ENCODE results near the gene AGGF1.
"Not testable (repeated sequence)": the region's sequence is repeated elsewhere in the genome, so short reads cannot be mapped to it uniquely, and the experiment has no call there.

AGGF1 gene, protein sequence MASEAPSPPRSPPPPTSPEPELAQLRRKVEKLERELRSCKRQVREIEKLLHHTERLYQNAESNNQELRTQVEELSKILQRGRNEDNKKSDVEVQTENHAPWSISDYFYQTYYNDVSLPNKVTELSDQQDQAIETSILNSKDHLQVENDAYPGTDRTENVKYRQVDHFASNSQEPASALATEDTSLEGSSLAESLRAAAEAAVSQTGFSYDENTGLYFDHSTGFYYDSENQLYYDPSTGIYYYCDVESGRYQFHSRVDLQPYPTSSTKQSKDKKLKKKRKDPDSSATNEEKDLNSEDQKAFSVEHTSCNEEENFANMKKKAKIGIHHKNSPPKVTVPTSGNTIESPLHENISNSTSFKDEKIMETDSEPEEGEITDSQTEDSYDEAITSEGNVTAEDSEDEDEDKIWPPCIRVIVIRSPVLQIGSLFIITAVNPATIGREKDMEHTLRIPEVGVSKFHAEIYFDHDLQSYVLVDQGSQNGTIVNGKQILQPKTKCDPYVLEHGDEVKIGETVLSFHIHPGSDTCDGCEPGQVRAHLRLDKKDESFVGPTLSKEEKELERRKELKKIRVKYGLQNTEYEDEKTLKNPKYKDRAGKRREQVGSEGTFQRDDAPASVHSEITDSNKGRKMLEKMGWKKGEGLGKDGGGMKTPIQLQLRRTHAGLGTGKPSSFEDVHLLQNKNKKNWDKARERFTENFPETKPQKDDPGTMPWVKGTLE

DNA sequence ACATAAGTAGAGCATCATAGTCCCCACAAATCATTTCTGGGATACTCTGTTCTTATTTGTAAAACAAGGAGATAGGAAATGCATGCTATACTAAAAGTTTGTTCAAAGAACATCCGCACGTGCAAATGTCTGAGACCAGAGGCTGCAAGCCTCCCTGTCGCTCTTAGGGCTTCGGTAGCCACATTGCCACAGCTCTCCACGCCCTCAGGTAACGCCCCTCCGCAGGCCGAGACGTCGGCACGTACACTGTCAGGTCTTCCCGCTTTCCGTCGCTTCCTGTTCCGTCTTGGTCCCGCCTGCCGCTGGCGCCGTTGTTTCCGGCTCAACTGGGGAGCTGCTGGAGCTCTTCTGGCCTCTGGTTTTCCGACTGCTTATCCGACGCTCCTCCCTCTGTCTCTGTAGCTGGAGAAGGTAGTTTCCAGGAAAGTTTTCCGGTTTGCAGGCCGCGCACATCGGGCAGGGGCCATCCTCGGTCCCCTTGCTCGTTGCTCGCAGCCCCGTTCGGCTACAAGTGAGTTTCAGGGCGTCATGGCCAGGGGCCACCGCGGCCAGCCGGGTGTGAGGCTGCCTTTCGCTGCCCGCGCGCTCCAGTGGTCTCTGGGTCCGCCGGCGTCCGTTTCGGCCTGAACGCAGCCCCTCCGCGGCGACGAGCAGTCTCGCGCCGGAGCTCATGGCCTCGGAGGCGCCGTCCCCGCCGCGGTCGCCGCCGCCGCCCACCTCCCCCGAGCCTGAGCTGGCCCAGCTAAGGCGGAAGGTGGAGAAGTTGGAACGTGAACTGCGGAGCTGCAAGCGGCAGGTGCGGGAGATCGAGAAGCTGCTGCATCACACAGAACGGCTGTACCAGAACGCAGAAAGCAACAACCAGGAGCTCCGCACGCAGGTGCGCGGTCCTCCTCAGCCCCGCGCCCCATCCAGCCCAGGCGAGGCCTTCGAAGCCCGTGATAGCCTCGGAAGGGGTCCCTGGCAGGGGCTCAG lies at the start of gene AGGF1:
Gene AGGF1, plus strand, starts transcription at position 308 of the 975 bp plus-strand sequence. Its CDS starts 363 bp downstream, at position 671.
- peak; percentile 98 for DNase-seq

DNA sequence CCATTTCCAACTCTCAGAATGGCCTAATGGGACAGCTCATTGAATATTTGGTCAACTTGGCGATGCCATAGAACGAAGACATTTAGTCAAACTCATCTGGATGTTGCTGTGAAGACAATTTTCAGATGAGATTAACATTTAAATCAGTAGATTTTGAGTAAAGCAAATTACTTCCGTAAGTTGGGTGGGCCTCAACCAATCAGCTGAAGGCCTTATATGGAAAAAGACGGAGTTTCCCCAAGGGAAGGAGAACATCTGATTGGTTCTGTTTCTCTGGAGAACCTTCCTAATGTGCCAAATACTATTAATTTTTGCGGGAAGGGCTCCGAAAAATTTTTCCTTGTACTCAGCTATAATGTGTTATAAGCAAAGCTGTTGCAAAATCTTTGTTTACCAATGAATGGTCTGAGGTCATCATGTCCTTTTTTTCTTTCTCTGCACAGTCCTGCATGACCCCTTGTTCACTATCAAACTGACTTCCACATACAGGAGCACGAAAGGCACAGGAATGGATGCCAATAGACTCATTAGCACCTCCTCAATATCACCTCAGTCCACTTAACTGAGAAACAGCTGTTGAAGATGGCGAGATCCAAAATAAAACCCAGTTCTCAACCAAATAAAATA lies 49.6 kb upstream of the AGGF1 start:
- DNase-seq: no peak

GRCh38 chr5:76982450-76982849 lies 47.8 kb upstream of the AGGF1 start:
- DNase-seq: no peak

GRCh38 chr5:76983468-76983867 lies 46.7 kb upstream of the AGGF1 start:
- DNase-seq: no peak

DNA sequence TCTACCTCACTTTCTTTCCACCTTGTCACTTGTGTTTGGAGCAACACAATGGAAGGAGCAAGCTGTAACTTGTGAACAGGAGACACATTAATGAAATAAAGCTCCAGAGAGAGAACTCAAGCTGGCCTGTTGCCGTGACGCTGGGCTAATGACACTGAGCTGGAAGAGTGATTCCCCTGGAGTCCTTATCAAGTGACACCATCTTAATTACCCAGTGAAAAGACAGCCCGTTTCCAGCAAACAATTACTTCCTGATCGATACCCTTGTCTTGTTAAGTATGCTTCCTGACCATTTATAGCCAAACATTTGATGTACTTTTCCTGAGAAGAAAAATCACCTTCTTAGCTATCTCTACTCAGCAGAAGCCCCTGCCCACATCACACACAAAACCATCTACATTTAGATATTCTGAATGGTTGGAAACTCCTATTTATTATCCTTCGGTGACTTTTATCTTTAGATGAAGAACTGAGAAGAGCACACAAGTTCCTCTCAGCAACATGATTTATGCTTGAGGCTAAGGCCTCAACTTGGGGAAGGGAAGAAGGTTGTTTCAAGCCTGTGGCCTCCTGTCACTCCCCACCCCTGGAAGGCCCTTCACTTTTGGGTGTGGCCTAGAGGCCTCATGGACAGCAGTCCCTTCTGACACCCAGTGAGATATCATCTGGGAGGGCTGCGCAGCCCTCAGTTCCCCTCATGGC lies 43.2 kb upstream of the AGGF1 start:
- DNase-seq: no peak

GRCh38 chr5:76990899-76991459 lies 39.2 kb upstream of the AGGF1 start:
- no peak for DNase-seq

- DNase-seq: peak; percentile 9
Observed at GRCh38 chr5:76993436-76993835, 36.8 kb upstream of the AGGF1 start.

- no peak for DNase-seq
Observed at GRCh38 chr5:76994337-76994736, 35.9 kb upstream of the AGGF1 start.

- DNase-seq: not testable (repeated sequence)
Observed at GRCh38 chr5:76998251-76998650, 32.0 kb upstream of the AGGF1 start.

DNA sequence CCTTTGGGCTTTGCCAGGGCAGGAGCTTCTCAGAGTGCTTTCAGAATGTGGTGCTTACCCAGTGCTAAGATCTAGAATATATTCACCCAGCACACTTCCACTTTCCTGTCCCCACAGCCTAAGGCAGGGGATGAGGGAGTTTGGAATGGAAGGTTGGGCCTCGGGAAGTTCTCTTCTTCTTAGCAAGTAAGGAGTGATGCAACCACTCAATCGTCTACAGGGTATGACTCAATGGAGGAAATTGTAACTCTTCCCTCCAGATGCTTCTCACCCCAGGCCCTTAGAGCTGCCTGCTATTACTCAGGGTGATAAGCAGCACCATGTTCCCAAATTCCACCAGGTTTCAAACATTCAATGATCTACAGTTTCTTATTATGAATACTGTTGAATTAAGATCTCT lies 30.8 kb upstream of the AGGF1 start:
- no peak for DNase-seq

GRCh38 chr5:77003246-77003645 lies 27.0 kb upstream of the AGGF1 start:
- DNase-seq: no peak

DNA sequence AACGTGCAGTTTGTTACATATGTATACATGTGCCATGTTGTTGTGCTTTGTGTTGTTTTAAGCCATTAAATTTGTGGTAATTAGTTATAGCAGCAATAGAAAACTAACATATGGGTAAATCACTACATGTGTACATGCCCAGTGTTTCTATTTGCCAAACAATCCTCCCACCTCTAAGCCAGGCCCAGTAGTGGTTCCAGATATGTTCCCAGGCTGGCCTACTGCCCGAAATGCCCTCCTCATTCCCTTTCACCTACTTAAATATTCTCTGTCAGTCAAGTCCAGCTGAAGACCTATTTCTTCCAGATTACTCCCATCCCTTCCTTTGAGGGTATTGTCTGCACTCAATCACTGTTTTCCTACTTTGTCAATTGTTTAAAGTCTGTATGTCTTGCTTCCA lies 24.1 kb upstream of the AGGF1 start:
- no peak for DNase-seq

GRCh38 chr5:77008413-77008812 lies 21.8 kb upstream of the AGGF1 start:
- DNase-seq: no peak

DNA sequence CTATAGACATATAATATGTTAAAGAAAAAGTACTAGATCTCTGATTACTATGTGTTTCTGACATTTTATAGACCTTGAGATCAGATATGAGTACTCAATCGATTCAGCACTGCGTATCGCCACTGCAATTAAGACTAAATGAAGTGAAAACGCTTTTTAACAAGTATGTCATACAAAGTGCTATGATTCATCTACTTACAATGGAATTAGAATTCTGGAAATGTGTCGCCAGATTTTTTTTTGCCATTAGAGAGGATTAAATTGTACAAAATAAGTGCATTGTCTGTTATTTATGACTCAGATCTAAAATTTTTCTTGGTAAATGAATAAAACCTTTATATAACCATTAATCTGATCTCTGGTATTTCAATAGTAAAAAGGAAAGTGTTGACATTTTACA lies 20.0 kb upstream of the AGGF1 start:
- DNase-seq: no peak

DNA sequence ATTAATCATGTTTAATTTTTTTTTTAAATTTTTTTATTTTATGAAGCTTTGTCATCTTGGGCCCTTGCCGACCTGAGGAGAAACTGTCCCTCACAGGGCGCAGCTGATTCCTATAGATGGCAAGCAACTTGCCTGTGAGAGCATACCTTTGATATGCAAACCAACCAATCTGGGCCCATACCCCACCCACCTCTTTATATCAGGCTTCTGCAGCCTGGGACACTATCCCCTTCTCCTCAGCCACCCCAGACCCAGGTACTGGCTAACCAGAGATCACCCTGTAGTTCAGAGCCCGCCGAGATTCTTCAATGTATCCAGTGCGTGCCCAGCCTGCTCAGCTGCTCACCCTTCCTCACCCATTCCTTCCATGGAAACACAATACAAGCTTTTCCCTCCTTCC lies 18.7 kb upstream of the AGGF1 start:
- DNase-seq: no peak

DNA sequence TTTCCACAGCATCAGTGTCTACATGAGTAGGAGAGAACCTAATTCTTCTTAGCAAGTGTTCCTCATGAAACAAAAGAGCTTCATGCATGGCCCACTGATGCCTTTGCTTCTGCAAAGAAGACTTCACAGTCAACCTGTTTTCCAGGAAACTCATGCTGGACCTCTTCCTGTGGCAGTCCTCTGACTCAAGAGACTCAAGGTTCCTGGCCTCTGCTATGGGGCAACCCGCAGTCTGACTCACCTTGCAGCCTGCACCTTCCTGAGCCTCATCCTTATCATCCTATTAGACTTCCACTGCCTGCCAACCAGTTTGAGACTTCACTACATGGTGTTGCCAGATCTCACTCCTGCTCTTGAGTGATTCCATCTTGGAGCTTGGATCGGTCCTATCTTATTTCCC lies 17.6 kb upstream of the AGGF1 start:
- DNase-seq: peak; percentile 16

- peak; percentile 63 for DNase-seq
Observed at GRCh38 chr5:77015938-77016569, 14.2 kb upstream of the AGGF1 start.

DNA sequence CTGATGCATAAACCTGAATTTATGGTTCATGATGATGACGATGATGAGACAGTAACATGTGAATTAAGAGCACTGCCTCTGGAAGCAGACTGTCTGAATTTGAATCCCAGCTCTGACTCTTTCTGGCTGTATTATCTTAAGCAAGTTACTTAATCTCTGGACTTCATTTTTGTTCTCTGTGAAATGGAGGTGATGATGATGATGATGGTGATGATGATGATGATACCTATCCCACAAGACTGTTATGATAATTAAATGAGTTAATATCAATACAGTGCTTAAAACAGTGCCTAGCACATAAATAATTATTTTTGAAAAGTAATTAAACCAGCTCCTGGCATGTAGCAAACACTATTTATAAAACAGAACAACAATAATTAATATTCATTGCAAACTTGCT lies 13.2 kb upstream of the AGGF1 start:
- no peak for DNase-seq

GRCh38 chr5:77017668-77018067 lies 12.5 kb upstream of the AGGF1 start:
- no peak for DNase-seq

DNA sequence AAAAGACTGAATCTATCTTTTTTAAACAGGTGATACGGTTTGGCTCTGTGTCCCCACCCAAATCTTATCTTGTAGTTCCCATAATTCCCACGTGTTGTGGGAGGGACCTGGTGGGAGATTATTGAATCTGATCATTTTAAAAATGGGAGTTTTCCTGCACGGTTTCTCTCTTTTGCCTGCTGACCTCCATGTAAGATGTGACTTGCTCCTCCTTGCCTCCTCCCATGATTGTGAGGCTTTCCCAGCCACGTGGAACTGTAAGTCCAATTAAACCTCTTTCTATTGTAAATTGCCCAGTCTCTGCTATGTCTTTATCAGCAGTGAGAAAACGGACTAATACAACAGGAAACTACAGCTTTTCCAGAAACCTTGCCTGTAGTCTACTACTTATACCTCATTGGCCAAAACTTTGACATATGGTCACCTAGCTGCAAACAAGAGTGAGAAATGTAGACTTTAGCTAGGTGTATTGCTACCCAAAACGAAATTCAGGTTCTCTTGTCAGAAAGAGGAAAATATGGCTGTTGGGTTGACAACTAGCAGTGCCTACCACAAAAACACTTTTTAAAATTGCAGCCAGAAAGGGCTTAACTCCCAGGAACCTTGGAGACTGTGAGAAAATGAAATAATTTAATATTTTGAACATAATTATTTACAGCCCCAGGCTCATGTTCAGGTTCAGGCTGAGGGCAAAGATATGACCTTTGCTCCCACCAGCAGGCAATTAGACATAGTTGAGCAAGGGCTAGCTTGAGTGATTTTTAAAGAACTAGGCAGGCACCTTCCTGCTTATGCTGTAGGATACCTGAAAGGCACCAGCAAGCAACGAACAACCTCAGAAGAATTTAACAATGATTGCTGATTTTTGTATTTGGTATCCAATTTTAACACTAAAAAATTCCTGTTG lies 7.4 kb upstream of the AGGF1 start:
- DNase-seq: no peak
